Measurements from ENCODE around the gene PLPP4. TPM values are rescaled to one million over a fixed set of nuclear protein-coding genes. Genes with fewer than 3 reads are reported as not detected.
A peak's percentile ranks its signal among the peaks of the same experiment; 100 is the strongest.

PLPP4 gene
- under 1 TPM in 2 of 6 donors, not detected in 4; 0.20 to 0.54 TPM for total RNA-seq

DNA sequence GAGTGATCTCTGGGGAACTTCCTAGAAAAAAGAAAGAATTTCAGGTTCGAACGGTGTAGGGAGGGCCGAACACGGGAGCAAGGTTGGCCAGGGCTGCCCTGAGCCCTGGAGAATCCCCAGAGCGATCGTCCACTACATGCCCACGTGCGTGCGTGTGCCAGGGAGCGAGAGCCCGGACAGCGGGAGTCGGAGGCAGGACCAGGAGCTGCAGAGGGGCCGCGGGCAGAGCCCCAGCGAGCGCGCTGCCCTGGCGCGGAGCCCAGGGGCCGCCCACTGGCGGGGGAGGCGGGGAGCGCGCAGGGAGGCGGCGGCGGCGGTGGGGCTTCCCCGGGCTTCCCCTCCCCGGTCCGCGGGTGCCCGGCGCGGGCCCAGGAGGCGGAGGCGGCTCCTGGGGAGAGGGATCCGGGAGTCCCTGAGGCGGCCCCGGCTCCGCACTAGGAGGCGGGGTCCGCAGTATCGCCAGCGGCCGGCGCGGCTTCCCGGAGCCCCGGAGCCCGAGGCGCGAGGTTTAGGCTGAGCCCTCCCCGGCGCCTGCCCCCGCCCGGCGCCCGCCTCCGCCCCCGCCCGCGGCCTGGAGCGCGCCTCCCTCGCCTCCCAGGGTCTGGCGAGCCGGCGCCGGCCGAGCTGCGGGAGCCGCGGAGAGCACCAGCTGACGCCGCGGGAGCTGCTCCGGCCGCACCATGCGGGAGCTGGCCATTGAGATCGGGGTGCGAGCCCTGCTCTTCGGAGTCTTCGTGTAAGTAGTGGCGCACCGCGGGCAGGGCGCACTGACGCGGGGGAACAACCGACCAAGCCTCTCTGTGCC, at the start of gene PLPP4:
TSS of gene PLPP4 (plus strand) at position 602 of the 805 bp plus-strand sequence. CDS start at position 681, 79 bp downstream.
- TF ChIP-seq CTCF (IDR thresholded peaks at IDR 0.05) (no peak), POLR2A (IDR thresholded peaks at IDR 0.05) (no peak), POLR2AphosphoS5 (IDR thresholded peaks at IDR 0.05) (no peak), EP300 (IDR thresholded peaks at IDR 0.05) (no peak)
- peaks cover 0 to 23% (median 14%) of the 10 kb centered on the region in 4 donors for H3K27me3 ChIP-seq
- no peak within 1 kb of the TSS for H3K27ac ChIP-seq
- H3K4me1 ChIP-seq = peaks cover 12 to 19% (median 14%) of the 10 kb centered on the region in 4 donors
- DNase-seq (peak in 1 of 2 donors; percentile 87), ATAC-seq (ENCODE audit: low FRiP score in 2 of 2) (peak; percentile 9 to 74)
- no peaks in the 10 kb centered on the region for H3K36me3 ChIP-seq
- H3K9me3 ChIP-seq = no peaks in the 10 kb centered on the region
- H3K4me3 ChIP-seq = peak within 1 kb of the TSS in 3 of 4 donors; percentile 39 to 50 (median 49)
- 3% methylated on average over 19 of the region's 92 CpGs; no CpG with 5 or more reads in 1 of the 2 donors for WGBS, 2 donors

- Histone ChIP-seq H3K4me3 (no peak overlapping the region), H3K27ac (no peak overlapping the region), H3K4me1 (no peaks in the 10 kb centered on the region), H3K27me3 (no peaks in the 10 kb centered on the region), H3K36me3 (no peaks in the 10 kb centered on the region), H3K9me3 (no peaks in the 10 kb centered on the region)
- TF ChIP-seq EP300 (IDR thresholded peaks at IDR 0.05) (no peak), POLR2A (IDR thresholded peaks at IDR 0.05) (no peak), POLR2AphosphoS5 (IDR thresholded peaks at IDR 0.05) (no peak), CTCF (IDR thresholded peaks at IDR 0.05) (no peak)
- DNase-seq = no peak
- 79 to 84% methylated on average over 4 of the region's 4 CpGs for WGBS, 2 donors
- ATAC-seq (ENCODE audit: low FRiP score in 2 of 2) = no peak
These were observed 47.2 kb upstream of the PLPP4 start for GRCh38 chr10:120409816-120410215.

DNA sequence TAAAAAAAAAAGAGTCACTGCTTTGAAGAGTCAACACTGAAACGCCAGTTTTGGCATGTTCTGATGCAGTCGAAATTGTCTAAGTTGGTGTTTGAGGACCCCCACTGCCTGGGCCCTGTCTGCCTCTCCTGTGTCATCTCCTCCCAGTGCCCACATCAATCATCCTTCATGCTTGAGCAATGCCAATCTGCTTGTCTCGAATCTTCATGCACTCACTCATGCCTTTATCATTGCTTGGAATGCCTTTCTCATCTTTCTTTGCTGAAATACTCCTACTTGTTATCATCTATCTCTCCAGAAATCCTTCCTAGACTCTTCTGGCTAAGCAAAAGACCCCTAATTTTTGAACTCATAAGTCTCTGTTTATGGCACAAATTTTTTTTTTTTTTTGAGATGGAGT, 42.1 kb upstream of the PLPP4 start:
- no peak overlapping the region for H3K4me3 ChIP-seq
- no peak for DNase-seq
- ATAC-seq (ENCODE audit: low FRiP score in 2 of 2) = no peak
- H3K9me3 ChIP-seq = no peaks in the 10 kb centered on the region
- H3K4me1 ChIP-seq = no peaks in the 10 kb centered on the region
- TF ChIP-seq POLR2AphosphoS5 (IDR thresholded peaks at IDR 0.05) (no peak), POLR2A (IDR thresholded peaks at IDR 0.05) (no peak)
- H3K27ac ChIP-seq = no peak overlapping the region
- no peaks in the 10 kb centered on the region for H3K27me3 ChIP-seq
- 63 to 71% methylated on average over 3 of the region's 3 CpGs for WGBS, 2 donors
- no peaks in the 10 kb centered on the region for H3K36me3 ChIP-seq

- no peak for TF ChIP-seq CTCF (IDR thresholded peaks at IDR 0.05)
- TF ChIP-seq EP300 (IDR thresholded peaks at IDR 0.05) = no peak
- no peak for TF ChIP-seq POLR2A (IDR thresholded peaks at IDR 0.05)
- TF ChIP-seq POLR2AphosphoS5 (IDR thresholded peaks at IDR 0.05) = no peak
- Histone ChIP-seq H3K4me1 (no peaks in the 10 kb centered on the region), H3K27ac (no peak overlapping the region), H3K36me3 (no peaks in the 10 kb centered on the region), H3K4me3 (no peak overlapping the region), H3K9me3 (no peaks in the 10 kb centered on the region), H3K27me3 (no peaks in the 10 kb centered on the region)
- 86% methylated on average over 5 of the region's 5 CpGs for WGBS, 2 donors
- ATAC-seq (ENCODE audit: low FRiP score in 2 of 2) (no peak), DNase-seq (no peak)
These were observed 41.2 kb upstream of the PLPP4 start for GRCh38 chr10:120415709-120416330.

- WGBS, 2 donors = 63 to 69% methylated on average over 5 of the region's 5 CpGs
- no peak overlapping the region for H3K4me3 ChIP-seq
These were observed 36.6 kb upstream of the PLPP4 start for GRCh38 chr10:120420421-120420820.

More at GRCh38 chr10:120420421-120420820, 36.6 kb upstream of the PLPP4 start:
- no peaks in the 10 kb centered on the region for H3K9me3 ChIP-seq
- DNase-seq (no peak), ATAC-seq (ENCODE audit: low FRiP score in 2 of 2) (no peak)
- H3K27ac ChIP-seq = no peak overlapping the region
- H3K36me3 ChIP-seq = no peaks in the 10 kb centered on the region
- no peaks in the 10 kb centered on the region for H3K4me1 ChIP-seq
- no peak for TF ChIP-seq POLR2AphosphoS5 (IDR thresholded peaks at IDR 0.05)
- TF ChIP-seq POLR2A (IDR thresholded peaks at IDR 0.05) = no peak
- no peak for TF ChIP-seq EP300 (IDR thresholded peaks at IDR 0.05)
- TF ChIP-seq CTCF (IDR thresholded peaks at IDR 0.05) = no peak
- H3K27me3 ChIP-seq = no peaks in the 10 kb centered on the region

Measured in upper lobe of left lung (tissue), 6 donors.